Measurements from ENCODE around the gene SHISA9.

The SHISA9 gene

GRCh38 chr16:12959072-12959471, 57.7 kb downstream of the SHISA9 start:
- DNase-seq: no peak

GRCh38 chr16:12961626-12962025, 60.2 kb downstream of the SHISA9 start:
- DNase-seq: no peak

GRCh38 chr16:12964461-12964860, 63.1 kb downstream of the SHISA9 start:
- no peak for DNase-seq

- no peak for DNase-seq
Observed at GRCh38 chr16:12965274-12965804, 63.9 kb downstream of the SHISA9 start.

- peak; percentile 72 for DNase-seq
Observed at GRCh38 chr16:12971241-12971640, 69.8 kb downstream of the SHISA9 start.

GRCh38 chr16:12972246-12972645, 70.8 kb downstream of the SHISA9 start:
- DNase-seq: no peak

GRCh38 chr16:12975766-12976165, 74.4 kb downstream of the SHISA9 start:
- DNase-seq: no peak

- no peak for DNase-seq
Observed at GRCh38 chr16:12976496-12976895, 75.1 kb downstream of the SHISA9 start.

GRCh38 chr16:12976936-12977335, 75.5 kb downstream of the SHISA9 start:
- DNase-seq: no peak

- no peak for DNase-seq
Observed at GRCh38 chr16:12985516-12985915, 84.1 kb downstream of the SHISA9 start.

GRCh38 chr16:12988071-12988470, 86.7 kb downstream of the SHISA9 start:
- no peak for DNase-seq

- no peak for DNase-seq
Observed at GRCh38 chr16:12992066-12992465, 90.7 kb downstream of the SHISA9 start.

- no peak for DNase-seq
Observed at GRCh38 chr16:12994402-12994801, 93.0 kb downstream of the SHISA9 start.

GRCh38 chr16:12995721-12996372, 94.4 kb downstream of the SHISA9 start:
- no peak for DNase-seq

- no peak for DNase-seq
Observed at GRCh38 chr16:12998361-12999085, 97.1 kb downstream of the SHISA9 start.

GRCh38 chr16:12999368-12999767, 98.0 kb downstream of the SHISA9 start:
- no peak for DNase-seq

GRCh38 chr16:13005721-13006247, 104.4 kb downstream of the SHISA9 start:
- DNase-seq: no peak

GRCh38 chr16:13012601-13013000, 111.2 kb downstream of the SHISA9 start:
- no peak for DNase-seq

- no peak for DNase-seq
Observed at GRCh38 chr16:13013043-13013442, 111.6 kb downstream of the SHISA9 start.

GRCh38 chr16:13014476-13014875, 113.1 kb downstream of the SHISA9 start:
- no peak for DNase-seq

- DNase-seq: no peak
Observed at GRCh38 chr16:13018026-13018425, 116.6 kb downstream of the SHISA9 start.

GRCh38 chr16:13021996-13022395, 120.6 kb downstream of the SHISA9 start:
- DNase-seq: no peak

GRCh38 chr16:13029786-13030185, 128.4 kb downstream of the SHISA9 start:
- no peak for DNase-seq

GRCh38 chr16:13030769-13031168, 129.4 kb downstream of the SHISA9 start:
- no peak for DNase-seq
